HFF-Myc (cell line): ENCODE measurements around the gene THADA.

ENCODE experiments used
- DNase-seq: peaks from one replicate; pipeline ENCODE4 v3.0.0-alpha.2; 2011; ENCODE audit warnings: low read depth; ENCODE audit errors: extremely low read depth
- H3K4me3 ChIP-seq: replicated peaks from 2 replicates; pipeline ENCODE4 v1.5.1; 2011; ENCODE audit warnings: low read depth, mild to moderate bottlenecking, control low read depth, low read length
- CTCF ChIP-seq: IDR thresholded peaks from 2 replicates; pipeline ENCODE4 v1.5.1; 2012; ENCODE audit warnings: mild to moderate bottlenecking, low read depth, low read length, control low read depth; ENCODE audit errors: missing control alignments

THADA gene

GRCh38 chr2:43634604-43635306 lies 38.9 kb upstream of the THADA start:
- no peak overlapping the region for H3K4me3 ChIP-seq
- DNase-seq, result peak; percentile 82
- no peak for TF ChIP-seq CTCF

- no peak for TF ChIP-seq CTCF
- no peak for DNase-seq
- H3K4me3 ChIP-seq, result no peak overlapping the region
These were observed 35.9 kb upstream of the THADA start for GRCh38 chr2:43631618-43632317.

- TF ChIP-seq CTCF, result no peak
- DNase-seq, result no peak
- no peak overlapping the region for H3K4me3 ChIP-seq
These were observed 27.2 kb upstream of the THADA start for GRCh38 chr2:43622931-43623451.

GRCh38 chr2:43619511-43619910 lies 23.7 kb upstream of the THADA start:
- DNase-seq, result no peak
- TF ChIP-seq CTCF, result no peak
- no peak overlapping the region for H3K4me3 ChIP-seq

GRCh38 chr2:43616967-43617680 lies 21.3 kb upstream of the THADA start:
- DNase-seq, result no peak
- TF ChIP-seq CTCF, result no peak
- no peak overlapping the region for H3K4me3 ChIP-seq

- DNase-seq, result no peak
- H3K4me3 ChIP-seq, result no peak overlapping the region
- no peak for TF ChIP-seq CTCF
These were observed 17.1 kb upstream of the THADA start for GRCh38 chr2:43612944-43613343.
